Endothelial cell of hepatic sinusoid (primary cell): ENCODE results near the gene SPRYD4.
"Not testable (repeated sequence)": the region's sequence is repeated elsewhere in the genome, so short reads cannot be mapped to it uniquely, and the experiment has no call there.

Experiments used
- in situ Hi-C: cut with HindIII; loops from 2 replicates; pipeline ENCODE4 v1.10.0; 2017; ENCODE audit warnings: low sequenced_read_pairs

SPRYD4 gene

DNA sequence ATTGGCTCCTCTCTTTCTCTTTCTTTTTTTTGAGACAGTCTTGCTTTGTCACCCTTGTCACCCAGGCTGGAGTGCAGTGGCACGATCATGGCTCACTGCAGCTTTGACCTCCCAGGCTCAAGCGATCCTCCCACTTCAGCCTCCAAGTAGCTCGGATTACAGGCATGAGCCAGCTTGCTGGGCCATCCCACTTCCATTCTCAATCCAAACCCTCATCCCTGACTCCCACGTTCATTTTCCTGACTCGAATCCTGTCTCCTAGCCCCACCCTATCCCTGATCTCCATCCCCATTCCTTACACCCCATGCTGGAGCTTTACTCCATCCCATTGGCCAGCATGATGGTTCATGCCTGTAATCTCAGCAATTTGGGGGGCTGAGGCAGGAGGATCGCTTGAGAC, 7.8 kb downstream of the SPRYD4 start:
- in situ Hi-C loops, result no loop called here

DNA sequence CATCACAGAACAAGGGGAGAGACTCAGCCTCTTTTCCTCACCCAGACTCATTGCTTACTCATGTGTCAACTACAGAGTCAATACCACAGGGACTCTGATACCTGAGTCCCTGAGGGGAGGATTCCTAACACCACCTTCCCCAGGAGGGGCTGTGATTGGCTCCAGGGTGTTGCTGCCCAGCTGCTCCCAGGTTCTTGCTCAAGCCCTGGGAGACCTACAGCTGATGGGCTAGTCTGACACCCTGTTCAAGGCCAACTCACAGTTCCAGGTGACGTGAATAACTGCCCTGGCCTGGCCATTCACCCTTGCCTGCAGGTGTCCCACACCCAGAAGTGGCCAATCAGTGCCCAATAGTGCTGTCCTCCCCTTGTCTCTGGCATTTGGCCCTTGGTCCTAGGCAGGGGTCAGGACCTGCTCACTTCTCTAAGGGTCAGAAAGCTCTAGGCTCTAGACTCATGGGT, 8.6 kb downstream of the SPRYD4 start:
- in situ Hi-C loops, result no loop called here

DNA sequence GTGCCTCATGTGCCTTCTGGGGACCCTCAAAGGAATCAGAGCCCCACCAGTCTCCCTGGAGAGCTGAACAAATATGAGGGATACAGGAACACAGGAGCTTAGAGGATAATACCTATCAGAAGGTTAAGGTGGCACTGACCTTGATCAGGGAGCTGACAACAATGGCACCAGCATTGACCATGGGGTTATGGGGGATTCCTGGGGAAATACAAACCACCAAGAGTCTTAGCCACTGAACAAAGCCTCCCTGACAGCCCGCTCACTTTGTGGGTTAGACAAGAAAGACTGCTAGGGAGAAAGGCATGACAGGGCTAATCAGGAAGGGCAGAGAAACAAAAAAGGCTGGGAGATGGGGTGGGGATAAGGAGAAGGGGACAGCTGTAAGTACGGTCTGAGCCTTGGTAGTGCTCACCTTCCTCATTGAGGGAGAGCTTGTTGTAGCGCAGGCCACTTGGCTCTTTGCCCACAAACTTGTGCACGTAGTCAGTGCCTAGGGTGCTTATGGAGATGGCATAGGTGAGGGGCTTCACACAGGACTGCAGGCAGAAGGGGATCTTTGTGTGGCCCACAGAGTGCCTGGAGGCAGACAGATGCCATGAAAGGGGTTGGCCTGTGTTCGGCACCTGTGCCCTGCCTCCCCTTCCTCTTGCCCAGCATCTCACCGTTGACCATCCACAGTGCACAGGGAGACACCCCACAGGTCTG, 9.3 kb downstream of the SPRYD4 start:
- in situ Hi-C loops, result no loop called here

DNA sequence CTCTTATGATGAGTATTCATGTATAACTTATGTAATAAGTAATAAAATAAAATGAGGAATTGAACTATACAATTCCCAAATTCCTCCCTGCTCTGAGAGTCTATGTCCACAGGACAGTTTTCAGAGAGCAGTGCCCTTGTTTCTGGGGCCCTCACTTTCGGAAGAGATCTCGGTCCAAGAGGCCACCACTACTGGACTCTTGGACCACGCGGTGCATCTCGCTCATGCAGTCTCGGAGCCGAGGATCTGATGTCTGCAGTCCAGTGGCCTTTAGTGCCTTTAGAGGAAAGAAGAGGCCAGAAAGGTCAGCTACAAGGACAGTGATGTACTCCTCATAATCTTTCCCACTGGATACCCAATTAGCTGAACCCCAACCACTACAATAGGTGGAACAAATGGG, 11.2 kb downstream of the SPRYD4 start:
- in situ Hi-C loops, result no loop called here

DNA sequence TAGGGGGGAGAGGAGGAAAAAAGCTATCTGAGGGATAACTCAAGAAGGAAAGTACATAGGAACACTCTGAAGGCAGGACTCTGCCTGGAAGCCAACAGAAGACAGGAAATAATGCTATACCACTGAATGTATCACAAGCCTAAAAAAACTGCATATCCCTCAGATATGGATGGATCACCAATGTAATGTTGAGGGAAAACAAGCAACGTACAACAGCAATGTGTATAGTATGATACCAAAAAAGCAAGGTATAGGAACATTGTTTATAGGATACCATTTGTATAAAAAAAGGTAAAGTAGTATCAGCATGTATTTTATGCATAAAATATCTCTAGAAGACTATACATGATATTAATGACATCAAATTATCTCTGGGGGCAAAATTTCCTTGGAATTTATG, 16.2 kb downstream of the SPRYD4 start:
- in situ Hi-C loops, result no loop called here

DNA sequence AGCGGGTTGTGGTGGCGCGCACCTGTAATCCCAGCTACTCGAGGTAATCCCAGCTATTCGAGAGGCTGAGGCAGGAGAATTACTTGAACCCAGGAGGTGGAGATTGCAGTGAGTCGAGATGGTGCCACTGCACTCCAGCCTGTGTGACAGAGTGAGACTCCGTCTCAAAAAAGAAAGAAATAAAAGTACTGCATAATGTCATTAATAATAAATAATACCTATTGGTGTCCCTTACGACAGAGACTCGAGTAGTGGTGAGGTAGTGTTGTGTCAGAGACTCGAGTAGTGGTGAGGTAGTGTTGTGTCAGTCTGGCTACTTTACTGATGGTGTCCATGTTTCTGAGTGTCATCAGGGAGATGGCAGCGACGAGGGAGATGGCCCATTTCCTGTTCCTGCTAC, 18.3 kb downstream of the SPRYD4 start:
- in situ Hi-C loops, result no loop called here

DNA sequence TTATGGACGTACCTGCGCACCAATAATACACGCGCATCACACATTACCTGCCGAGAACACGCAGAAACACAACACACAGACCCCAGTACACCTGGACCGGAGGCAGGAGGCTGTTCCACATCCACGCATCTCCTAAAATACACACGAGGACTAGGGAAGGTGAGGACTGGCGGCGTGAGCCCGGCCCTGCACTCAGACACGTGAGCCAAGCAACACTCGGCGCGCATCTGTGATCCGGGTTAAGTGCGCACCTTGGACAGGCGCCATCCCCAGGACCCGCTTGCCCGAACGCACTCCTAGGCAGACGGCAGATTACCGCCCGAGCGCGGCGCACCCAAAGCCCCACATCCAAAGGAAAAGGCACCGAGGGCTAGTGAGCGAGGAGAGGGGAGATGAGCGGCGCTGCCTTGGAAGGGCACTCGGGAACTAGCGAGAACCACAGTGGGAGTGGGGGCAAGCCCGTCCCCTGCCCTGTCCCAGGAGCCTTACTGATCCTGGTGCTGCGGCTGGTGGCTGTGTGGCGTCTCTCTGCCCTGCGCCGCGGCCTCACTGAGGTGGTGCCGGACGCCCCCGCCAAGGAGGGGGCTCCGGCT, 19.2 kb downstream of the SPRYD4 start:
- in situ Hi-C loops, result no loop called here

DNA sequence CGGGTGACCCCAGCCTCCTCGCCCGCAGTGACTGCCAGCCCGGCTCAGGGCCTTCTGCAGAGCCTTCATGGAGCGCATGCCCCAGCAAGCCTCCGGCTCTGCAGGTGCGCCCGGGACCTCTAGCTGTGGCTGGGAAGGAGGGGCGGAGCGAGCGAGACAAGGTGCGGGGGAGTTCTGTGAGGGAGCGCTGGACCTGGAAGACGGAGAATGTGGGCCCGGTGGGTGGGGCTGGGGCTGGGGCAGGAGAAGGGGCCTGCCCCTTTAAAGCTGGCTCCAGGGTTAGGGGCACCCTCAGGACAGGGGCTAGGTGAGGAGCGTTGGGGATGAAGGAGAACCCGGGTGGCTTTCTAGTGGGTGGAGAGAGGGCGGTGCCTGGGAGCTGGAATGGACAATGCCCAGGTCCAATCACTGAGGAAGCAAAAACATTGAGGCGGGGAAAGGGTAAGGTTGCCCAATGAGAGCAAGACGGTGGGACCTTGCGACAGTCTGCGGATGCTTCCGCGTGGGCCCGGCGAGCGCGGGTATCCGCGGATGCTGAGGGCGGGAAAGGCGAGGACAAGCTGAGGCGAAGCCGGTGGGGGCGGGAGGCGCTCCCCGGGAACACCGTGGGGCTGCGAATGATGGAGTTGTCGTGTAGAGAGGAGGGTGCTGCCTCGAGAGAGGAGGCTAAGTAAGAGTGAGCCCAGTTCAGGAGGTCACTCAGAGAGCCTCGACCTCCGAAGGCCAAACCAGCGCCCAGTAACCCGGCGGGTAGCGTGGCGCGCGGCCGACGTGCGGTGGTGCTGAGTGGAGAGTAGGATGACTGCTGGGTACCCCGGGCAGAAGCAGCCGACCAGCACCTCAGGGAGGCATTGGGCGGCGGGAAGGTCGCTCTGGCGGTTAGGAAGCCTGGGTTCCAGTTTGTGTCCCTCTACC, 19.9 kb downstream of the SPRYD4 start, which contains the start of gene GLS2:
Gene GLS2 (minus strand): TSS at position 121 of the 915 bp plus-strand sequence. CDS start 43 bp downstream, at position 78.
- in situ Hi-C loops, result no loop called here

DNA sequence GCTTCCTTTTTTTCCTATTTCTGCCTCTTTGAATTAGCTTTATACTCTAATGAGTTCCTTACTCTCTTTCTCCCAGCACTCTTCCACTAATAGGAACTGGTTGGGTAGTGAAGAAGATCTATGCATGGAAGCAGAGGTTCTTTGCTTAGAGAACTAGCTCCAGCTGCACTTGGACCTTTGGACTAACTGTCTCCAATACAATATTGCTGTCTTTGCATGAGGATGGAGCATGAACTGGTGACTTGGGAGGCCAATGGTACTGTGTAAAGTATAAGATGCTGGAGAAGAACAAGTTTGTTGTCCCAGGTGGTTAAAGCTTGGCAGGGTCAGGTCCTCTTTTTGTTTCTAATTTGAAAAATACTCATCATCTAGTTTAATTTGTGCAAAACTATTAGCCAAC, 22.0 kb downstream of the SPRYD4 start:
- in situ Hi-C loops, result loop anchor here (5.0 kb wide), 1 partner anchor 137 kb away; no protein-coding TSS in a partner anchor

DNA sequence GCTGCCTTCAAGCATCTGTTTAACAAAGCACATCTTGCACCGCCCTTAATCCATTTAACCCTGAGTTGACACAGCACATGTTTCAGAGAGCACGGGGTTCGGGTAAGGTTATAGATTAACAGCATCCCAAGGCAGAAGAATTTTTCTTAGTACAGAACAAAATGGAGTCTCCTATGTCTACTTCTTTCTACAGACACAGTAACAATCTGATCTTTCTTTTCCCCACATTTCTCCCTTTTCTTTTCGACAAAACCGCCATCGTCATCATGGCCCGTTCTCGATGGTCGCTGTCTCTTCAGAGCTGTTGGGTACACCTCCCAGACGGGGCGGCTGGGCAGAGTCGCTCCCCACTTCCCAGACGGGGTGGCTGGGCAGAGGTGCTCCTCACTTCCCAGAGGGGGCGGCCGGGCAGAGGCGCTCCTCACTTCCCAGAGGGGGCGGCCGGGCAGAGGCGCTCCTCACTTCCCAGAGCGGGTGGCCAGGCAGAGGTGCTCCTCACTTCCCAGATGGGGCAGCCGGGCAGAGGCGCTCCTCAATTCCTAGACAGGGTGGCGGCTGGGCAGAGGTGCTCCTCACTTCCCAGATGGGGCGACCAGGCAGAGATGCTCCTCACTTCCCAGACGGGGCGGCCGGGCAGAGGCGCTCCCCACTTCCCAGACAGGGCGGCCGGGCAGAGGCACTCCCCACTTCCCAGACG, 25.2 kb downstream of the SPRYD4 start:
- in situ Hi-C loops, result loop anchor here (5.0 kb wide), 1 partner anchor 134 kb away; no protein-coding TSS in a partner anchor

DNA sequence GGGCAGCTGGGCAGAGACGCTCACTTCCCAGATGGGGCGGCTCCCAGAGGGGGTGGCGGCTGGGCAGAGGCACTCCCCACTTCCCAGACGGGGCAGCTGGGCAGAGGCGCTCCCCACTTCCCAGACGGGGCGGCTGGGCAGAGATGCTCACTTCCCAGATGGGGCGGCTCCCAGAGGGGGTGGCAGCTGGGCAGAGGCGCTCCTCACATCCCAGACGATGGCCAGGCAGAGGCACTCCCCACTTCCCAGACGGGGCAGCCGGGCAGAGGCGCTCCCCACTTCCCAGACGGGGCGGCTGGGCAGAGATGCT, 25.7 kb downstream of the SPRYD4 start:
- in situ Hi-C loops, result loop anchor here (5.0 kb wide), 1 partner anchor 133 kb away; no protein-coding TSS in a partner anchor

DNA sequence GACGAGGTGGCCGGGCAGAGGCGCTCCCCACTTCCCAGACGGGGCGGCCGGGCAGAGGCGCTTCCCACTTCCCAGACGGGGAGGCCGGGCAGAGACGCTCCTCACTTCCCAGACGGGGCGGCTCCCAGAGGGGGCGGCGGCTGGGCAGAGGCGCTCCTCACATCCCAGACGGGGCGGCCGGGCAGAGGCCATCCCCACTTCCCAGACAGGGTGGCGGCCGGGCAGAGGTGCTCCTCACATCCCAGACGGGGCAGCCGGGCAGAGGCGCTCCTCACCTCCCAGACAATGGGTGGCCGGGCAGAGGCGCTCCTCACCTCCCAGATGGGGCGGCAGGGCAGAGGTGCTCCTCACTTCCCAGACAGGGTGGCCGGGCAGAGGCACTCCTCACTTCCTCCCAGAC, 26.1 kb downstream of the SPRYD4 start:
- in situ Hi-C loops, result loop anchor here (5.0 kb wide), 1 partner anchor 133 kb away; no protein-coding TSS in a partner anchor

DNA sequence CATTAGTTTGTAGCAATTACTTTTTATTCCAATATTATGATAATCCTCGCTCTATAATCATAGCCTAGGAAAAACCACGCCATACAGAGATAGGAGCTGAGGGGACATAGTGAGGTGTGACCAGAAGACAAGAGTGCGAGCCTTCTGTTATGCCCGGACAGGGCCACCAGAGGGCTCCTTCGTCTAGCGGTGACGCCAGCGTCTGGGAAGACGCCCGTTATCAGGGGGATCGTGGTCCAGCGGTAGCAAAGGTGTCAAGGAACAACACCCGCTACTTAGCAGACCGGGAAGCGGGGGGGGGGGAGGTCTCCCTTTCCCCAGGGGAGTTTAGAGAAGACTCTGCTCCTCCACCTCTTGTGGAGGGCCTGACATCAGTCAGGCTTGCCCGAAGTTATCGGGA, 28.3 kb downstream of the SPRYD4 start:
- in situ Hi-C loops, result not testable (repeated sequence)

DNA sequence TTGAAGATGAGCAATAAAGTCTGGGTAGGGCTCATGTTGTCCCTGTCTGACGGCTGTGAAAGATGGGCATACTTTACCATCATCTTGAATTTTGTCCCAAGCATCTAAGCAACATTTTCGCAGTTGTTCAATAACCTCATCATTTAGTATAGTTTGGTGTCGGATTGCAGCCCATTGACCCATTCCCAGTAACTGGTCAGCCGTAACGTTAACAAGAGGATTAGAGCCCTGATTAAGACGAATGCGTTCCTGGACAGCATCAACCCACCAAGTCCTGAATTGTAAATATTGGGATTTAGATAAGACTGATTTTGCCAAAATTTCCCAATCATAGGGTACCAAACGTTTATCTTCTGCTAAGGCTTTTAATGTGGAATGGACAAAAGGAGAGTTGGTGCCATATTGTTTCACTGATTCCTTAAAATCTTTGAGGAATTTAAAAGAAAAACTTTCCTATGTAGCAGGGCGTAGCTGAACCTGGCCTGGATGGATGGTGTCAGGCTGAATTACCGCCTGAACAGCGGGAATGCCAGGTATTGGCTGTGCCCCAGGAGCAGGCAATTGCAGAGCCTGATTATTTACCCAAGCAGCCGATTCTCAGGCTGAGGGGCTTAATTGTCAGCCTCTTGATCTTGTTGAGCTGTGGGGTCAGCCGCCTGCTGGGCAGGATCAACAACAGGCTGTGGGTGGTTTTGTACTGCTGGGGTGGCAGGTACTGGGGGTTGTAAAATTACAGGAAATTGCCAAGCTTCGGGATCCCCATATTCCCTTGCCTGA, 29.9 kb downstream of the SPRYD4 start:
- in situ Hi-C loops, result not testable (repeated sequence)

DNA sequence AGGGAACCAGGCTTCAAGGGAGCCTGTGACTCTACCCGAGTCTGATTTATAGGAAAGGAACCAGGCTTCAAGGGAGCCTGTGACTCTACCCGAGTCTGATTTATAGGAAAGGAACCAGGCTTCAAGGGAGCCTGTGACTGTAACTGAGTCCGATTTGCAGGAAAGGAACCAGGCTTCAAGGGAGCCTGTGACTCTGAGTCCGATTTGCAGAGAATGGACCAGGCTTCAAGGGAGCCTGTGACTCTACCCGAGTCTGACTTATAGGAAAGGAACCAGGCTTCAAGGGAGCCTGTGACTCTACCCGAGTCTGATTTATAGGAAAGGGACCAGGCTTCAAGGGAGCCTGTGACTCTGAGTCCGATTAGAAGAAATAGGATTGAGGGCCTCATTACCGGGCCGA, 31.1 kb downstream of the SPRYD4 start:
- in situ Hi-C loops, result not testable (repeated sequence)

DNA sequence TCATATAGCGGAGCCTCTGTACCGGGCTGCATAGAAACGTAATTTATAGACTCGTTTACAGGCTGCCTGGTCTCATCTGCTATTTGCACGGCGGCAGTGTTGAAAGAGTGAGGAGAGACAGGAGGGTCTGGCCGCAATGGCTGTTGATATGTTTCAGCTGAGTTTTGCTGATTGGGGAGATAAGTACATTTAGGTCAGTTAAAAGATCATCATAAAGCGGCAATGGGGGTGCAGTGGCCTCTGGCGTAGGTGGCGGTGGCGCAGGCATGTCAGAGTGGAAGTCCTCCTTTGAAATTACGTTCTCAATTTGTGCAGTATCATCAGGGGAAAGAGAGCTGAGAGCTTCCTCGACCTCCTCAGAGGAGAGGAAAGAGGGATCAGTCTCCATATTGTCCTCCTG, 31.5 kb downstream of the SPRYD4 start:
- in situ Hi-C loops, result not testable (repeated sequence)

DNA sequence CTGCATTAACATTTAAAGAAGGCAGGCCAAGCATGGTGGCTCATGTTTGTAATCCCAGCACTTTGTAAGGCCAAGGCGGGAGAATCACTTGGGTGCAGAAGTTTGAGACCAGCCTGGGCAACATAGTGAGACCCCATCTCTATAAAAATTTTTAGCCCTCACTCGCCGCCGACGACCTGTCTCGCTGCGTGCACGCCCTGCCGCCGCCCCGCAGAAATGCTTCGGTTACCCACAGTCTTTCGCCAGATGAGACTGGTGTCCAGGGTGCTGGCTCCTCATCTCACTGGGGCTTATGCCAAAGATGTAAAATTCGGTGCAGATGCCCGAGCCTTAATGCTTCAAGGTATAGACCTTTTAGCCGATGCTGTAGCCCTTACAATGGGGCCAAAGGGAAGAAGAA, 42.4 kb downstream of the SPRYD4 start:
- in situ Hi-C loops, result no loop called here

DNA sequence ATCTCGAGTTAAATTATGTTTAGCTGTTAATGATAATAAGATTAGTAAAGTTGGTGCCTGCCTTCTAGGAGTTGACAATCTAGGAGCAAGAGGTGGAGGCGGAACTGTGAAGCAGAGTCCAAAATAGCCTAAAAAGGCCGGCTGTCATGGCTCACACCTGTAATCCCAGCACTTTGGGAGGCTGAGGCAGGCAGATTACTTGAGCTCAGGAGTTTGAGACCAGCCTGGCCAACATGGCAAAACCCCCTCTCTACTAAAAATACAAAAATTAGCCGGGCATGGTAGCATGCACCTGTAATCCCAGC, 45.6 kb downstream of the SPRYD4 start:
- in situ Hi-C loops, result not testable (repeated sequence)

DNA sequence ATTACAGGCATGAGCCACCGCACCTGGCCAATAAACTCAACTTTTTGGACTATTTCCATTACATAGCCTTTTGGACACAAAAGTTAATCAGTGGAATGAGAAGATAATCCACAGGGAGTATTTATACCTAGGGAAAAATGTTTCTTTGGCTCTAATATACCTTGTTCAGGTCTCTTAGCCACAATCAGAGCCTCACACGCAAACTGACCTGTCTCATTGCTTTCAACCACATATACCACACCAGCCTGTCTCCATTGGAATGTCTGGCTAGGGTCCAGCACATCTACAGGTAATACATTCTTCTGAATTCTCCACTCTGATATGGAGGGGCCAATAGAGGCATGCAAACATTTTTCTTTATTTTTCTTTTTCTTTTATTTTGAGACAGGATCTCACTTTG, 49.5 kb downstream of the SPRYD4 start:
- in situ Hi-C loops, result loop anchor here (5.0 kb wide), 1 partner anchor 104 kb away; no protein-coding TSS in a partner anchor

DNA sequence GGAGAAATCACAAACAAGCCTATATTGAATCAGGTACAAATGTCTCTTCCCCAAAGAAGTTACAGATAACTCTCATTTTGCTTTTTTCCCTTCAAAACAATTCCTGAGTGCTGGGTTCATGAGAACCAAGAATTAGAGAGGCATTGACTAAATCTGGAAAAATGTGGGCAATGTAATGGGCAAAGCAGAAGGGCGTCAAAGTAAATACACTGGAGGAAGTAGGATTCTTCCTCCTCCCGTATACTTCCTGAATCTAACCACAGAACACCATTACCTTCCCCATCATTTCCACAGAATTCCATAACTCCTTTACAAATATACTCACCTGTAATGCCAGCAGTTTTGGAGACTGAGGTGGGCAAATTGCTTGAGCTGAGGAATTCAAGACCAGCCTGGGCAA, 50.2 kb downstream of the SPRYD4 start:
- in situ Hi-C loops, result loop anchor here (5.0 kb wide), 1 partner anchor 104 kb away; no protein-coding TSS in a partner anchor
